DND-41 (cell line): ENCODE measurements around the gene TNN.

ENCODE experiments used
- CTCF ChIP-seq: IDR thresholded peaks from 2 replicates; pipeline ENCODE4 v1.5.1; 2012; ENCODE audit warnings: borderline replicate concordance, low read length, moderate library complexity, mild to moderate bottlenecking; ENCODE audit not compliant: poor library complexity, severe bottlenecking; ENCODE audit errors: extremely low read depth
- EZH2 ChIP-seq: IDR thresholded peaks from 3 replicates; pipeline ENCODE4 v1.6.1; 2012; ENCODE audit warnings: borderline replicate concordance, low read depth, mild to moderate bottlenecking, moderate library complexity, low read length, inconsistent platforms; ENCODE audit not compliant: severe bottlenecking

GRCh38 chr1:175023043-175023921 lies 44.4 kb upstream of the TNN start, which contains the start of gene MRPS14:
- TF ChIP-seq CTCF, result no peak
- TF ChIP-seq EZH2, result no peak
